KMS-11 (cell line): Measurements from ENCODE around the gene SHROOM3.
A peak's percentile ranks its signal among the peaks of the same experiment; 100 is the strongest.

Experiments used
- H2AFZ ChIP-seq: fragments of 200-600 bp; sonication (generic); 2 replicates; pipeline ENCODE4 v1.6.1; 2016; ENCODE audit warnings: antibody characterized with exemption, mixed run types, low read depth
- H3K27ac ChIP-seq: fragments of 200-600 bp; sonication (generic); 2 replicates; pipeline ENCODE4 v1.6.1; 2016; ENCODE audit warnings: mild to moderate bottlenecking, mixed run types
- H3K27me3 ChIP-seq: fragments of 200-600 bp; sonication (generic); 2 replicates; pipeline ENCODE4 v1.6.1; 2017; ENCODE audit warnings: mild to moderate bottlenecking, low read depth, mixed run types, moderate library complexity; ENCODE audit not compliant: insufficient read depth
- H3K36me3 ChIP-seq: fragments of 200-600 bp; sonication (generic); 2 replicates; pipeline ENCODE4 v1.6.1; 2017; ENCODE audit warnings: mild to moderate bottlenecking, mixed run types; ENCODE audit not compliant: insufficient read depth
- H3K4me1 ChIP-seq: fragments of 200-600 bp; sonication (generic); 2 replicates; pipeline ENCODE4 v1.6.1; 2016; ENCODE audit warnings: mild to moderate bottlenecking, low read depth, mixed run types; ENCODE audit not compliant: poor library complexity, severe bottlenecking
- H3K4me2 ChIP-seq: fragments of 200-600 bp; sonication (generic); 2 replicates; pipeline ENCODE4 v1.7.0; 2016; ENCODE audit warnings: mild to moderate bottlenecking, mixed run types
- H3K4me3 ChIP-seq: fragments of 200-600 bp; sonication (generic); IDR thresholded peaks from 2 replicates; pipeline ENCODE4 v1.6.1; 2017; ENCODE audit warnings: low read depth, low read length, mixed read lengths; ENCODE audit not compliant: insufficient read depth
- H3K79me2 ChIP-seq: fragments of 200-600 bp; sonication (generic); 2 replicates; pipeline ENCODE4 v1.6.1; 2016; ENCODE audit warnings: low read depth, mixed run types; ENCODE audit not compliant: insufficient read depth
- H3K9ac ChIP-seq: fragments of 200-600 bp; sonication (generic); 2 replicates; pipeline ENCODE4 v1.6.1; 2016; ENCODE audit warnings: mild to moderate bottlenecking, mixed run types
- H4K20me1 ChIP-seq: fragments of 200-600 bp; sonication (generic); 2 replicates; pipeline ENCODE4 v1.6.1; 2016; ENCODE audit warnings: mild to moderate bottlenecking, mixed run types; ENCODE audit not compliant: insufficient read depth
- CTCF ChIP-seq: fragments of 200-600 bp; sonication (generic); conservative IDR thresholded peaks from 2 replicates; pipeline ENCODE4 v1.6.1; 2017; ENCODE audit warnings: low read depth, mild to moderate bottlenecking, antibody characterized with exemption, low read length, moderate library complexity, mixed read lengths

Gene SHROOM3

GRCh38 chr4:76698141-76698540 lies 263.1 kb downstream of the SHROOM3 start:
- H3K9ac ChIP-seq, result no peak overlapping the region
- peaks cover 25% of the 10 kb centered on the region for H3K79me2 ChIP-seq
- H2AFZ ChIP-seq, result no peak overlapping the region
- peak overlapping the region; percentile 44; the same call in 1 of the 2 replicates for H3K4me2 ChIP-seq
- no peaks in the 10 kb centered on the region for H3K27me3 ChIP-seq
- no peak for TF ChIP-seq CTCF
- peaks cover 76% of the 10 kb centered on the region for H3K4me1 ChIP-seq
- H3K27ac ChIP-seq, result no peak overlapping the region
- no peaks in the 10 kb centered on the region for H3K36me3 ChIP-seq
- no peak overlapping the region for H3K4me3 ChIP-seq
- H4K20me1 ChIP-seq, result no peaks in the 10 kb centered on the region

- Histone ChIP-seq H3K79me2 (peaks cover 15% of the 10 kb centered on the region), H3K36me3 (no peaks in the 10 kb centered on the region), H3K27me3 (no peaks in the 10 kb centered on the region), H3K4me2 (no peak overlapping the region), H3K27ac (no peak overlapping the region), H2AFZ (no peak overlapping the region), H3K4me1 (peaks cover 65% of the 10 kb centered on the region), H3K9ac (no peak overlapping the region), H3K4me3 (no peak overlapping the region), H4K20me1 (no peaks in the 10 kb centered on the region)
- no peak for TF ChIP-seq CTCF
Observed at GRCh38 chr4:76699751-76700310, 264.8 kb downstream of the SHROOM3 start.

- Histone ChIP-seq H2AFZ (no peak overlapping the region), H4K20me1 (no peaks in the 10 kb centered on the region), H3K79me2 (no peaks in the 10 kb centered on the region; the same call in 1 of the 2 replicates), H3K4me1 (peaks cover 44% of the 10 kb centered on the region), H3K4me2 (peak overlapping the region; percentile 43; the same call in 1 of the 2 replicates), H3K9ac (no peak overlapping the region), H3K4me3 (no peak overlapping the region), H3K27ac (no peak overlapping the region), H3K27me3 (no peaks in the 10 kb centered on the region), H3K36me3 (no peaks in the 10 kb centered on the region)
- TF ChIP-seq CTCF, result no peak
Observed at GRCh38 chr4:76702440-76703122, 267.6 kb downstream of the SHROOM3 start.

GRCh38 chr4:76703123-76703490 lies 268.1 kb downstream of the SHROOM3 start:
- Histone ChIP-seq H4K20me1 (no peaks in the 10 kb centered on the region), H3K27ac (no peak overlapping the region), H3K27me3 (no peaks in the 10 kb centered on the region), H3K4me2 (peak overlapping the region; percentile 43; the same call in 1 of the 2 replicates), H3K4me3 (no peak overlapping the region), H3K9ac (no peak overlapping the region), H3K36me3 (no peaks in the 10 kb centered on the region), H2AFZ (no peak overlapping the region), H3K79me2 (no peaks in the 10 kb centered on the region), H3K4me1 (peaks cover 39% of the 10 kb centered on the region)
- no peak for TF ChIP-seq CTCF
